ENCODE measurements around the gene YPEL3. TPM values are rescaled to one million over a fixed set of nuclear protein-coding genes. Genes with fewer than 3 reads are reported as not detected.

YPEL3 gene
- total and polyA plus RNA-seq, 4 donors = 56.2 to 208 (median 93.5) TPM

GRCh38 chr16:30078744-30079143 is 17.3 kb downstream of the YPEL3 start:
- peaks cover 4 to 20% (median 8%) of the 10 kb centered on the region in 5 donors for H3K4me1 ChIP-seq (ENCODE audit: control insufficient read depth in 5 of 5, insufficient read depth in 5 of 5, low read length in 5 of 5)
- H3K27me3 ChIP-seq (ENCODE audit: control insufficient read depth in 3 of 3, insufficient read depth in 3 of 3, low read length in 2 of 3) = no peaks in the 10 kb centered on the region
- no peaks in the 10 kb centered on the region for H3K9me3 ChIP-seq (ENCODE audit: control insufficient read depth in 4 of 4, insufficient read depth in 3 of 4, low read length in 3 of 4)
- H3K27ac ChIP-seq (ENCODE audit: low read depth in 1 of 2, low read length in 1 of 2) = no peak overlapping the region
- 93 to 95% methylated on average over 7 of the region's 7 CpGs for WGBS, 2 donors
- TF ChIP-seq, protein P1, sequence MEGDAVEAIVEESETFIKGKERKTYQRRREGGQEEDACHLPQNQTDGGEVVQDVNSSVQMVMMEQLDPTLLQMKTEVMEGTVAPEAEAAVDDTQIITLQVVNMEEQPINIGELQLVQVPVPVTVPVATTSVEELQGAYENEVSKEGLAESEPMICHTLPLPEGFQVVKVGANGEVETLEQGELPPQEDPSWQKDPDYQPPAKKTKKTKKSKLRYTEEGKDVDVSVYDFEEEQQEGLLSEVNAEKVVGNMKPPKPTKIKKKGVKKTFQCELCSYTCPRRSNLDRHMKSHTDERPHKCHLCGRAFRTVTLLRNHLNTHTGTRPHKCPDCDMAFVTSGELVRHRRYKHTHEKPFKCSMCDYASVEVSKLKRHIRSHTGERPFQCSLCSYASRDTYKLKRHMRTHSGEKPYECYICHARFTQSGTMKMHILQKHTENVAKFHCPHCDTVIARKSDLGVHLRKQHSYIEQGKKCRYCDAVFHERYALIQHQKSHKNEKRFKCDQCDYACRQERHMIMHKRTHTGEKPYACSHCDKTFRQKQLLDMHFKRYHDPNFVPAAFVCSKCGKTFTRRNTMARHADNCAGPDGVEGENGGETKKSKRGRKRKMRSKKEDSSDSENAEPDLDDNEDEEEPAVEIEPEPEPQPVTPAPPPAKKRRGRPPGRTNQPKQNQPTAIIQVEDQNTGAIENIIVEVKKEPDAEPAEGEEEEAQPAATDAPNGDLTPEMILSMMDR (IDR thresholded peaks at IDR 0.05; ENCODE audit: control extremely low read depth, extremely low read depth) = no peak
- no peak overlapping the region for H3K4me3 ChIP-seq
- H3K9ac ChIP-seq (ENCODE audit: insufficient read depth in 1 of 2, low read length in 2 of 2) = no peak overlapping the region
- H3K36me3 ChIP-seq (ENCODE audit: control insufficient read depth in 4 of 4, insufficient read depth in 4 of 4, low read length in 4 of 4) = peaks cover 12 to 45% (median 37%) of the 10 kb centered on the region in 4 donors
- ATAC-seq (ENCODE audit: insufficient read depth, low FRiP score) (no peak), DNase-seq (no peak)

GRCh38 chr16:30077656-30078055 is 18.4 kb downstream of the YPEL3 start:
- Histone ChIP-seq H3K27me3 (ENCODE audit: control insufficient read depth in 3 of 3, insufficient read depth in 3 of 3, low read length in 2 of 3) (no peaks in the 10 kb centered on the region), H3K4me1 (ENCODE audit: control insufficient read depth in 5 of 5, insufficient read depth in 5 of 5, low read length in 5 of 5) (peaks cover 4 to 20% (median 8%) of the 10 kb centered on the region in 5 donors), H3K27ac (ENCODE audit: low read depth in 1 of 2, low read length in 1 of 2) (no peak overlapping the region), H3K4me3 (no peak overlapping the region), H3K9me3 (ENCODE audit: control insufficient read depth in 4 of 4, insufficient read depth in 3 of 4, low read length in 3 of 4) (no peaks in the 10 kb centered on the region), H3K9ac (ENCODE audit: insufficient read depth in 1 of 2, low read length in 2 of 2) (no peak overlapping the region), H3K36me3 (ENCODE audit: control insufficient read depth in 4 of 4, insufficient read depth in 4 of 4, low read length in 4 of 4) (peaks cover 7 to 34% (median 30%) of the 10 kb centered on the region in 4 donors)
- 79 to 84% methylated on average over 6 of the region's 6 CpGs for WGBS, 2 donors
- DNase-seq = no peak
- TF ChIP-seq, protein P1 (IDR thresholded peaks at IDR 0.05; ENCODE audit: control extremely low read depth, extremely low read depth) = no peak
- ATAC-seq (ENCODE audit: insufficient read depth, low FRiP score) = no peak

- TF ChIP-seq, protein P1 (IDR thresholded peaks at IDR 0.05; ENCODE audit: control extremely low read depth, extremely low read depth) = no peak
- WGBS, 2 donors = 1% methylated on average over 33 of the region's 33 CpGs
- peaks cover 6 to 35% (median 24%) of the 10 kb centered on the region in 4 donors for H3K36me3 ChIP-seq (ENCODE audit: control insufficient read depth in 4 of 4, insufficient read depth in 4 of 4, low read length in 4 of 4)
- H3K4me1 ChIP-seq (ENCODE audit: control insufficient read depth in 5 of 5, insufficient read depth in 5 of 5, low read length in 5 of 5) = peaks cover 4 to 20% (median 8%) of the 10 kb centered on the region in 5 donors
- no peaks in the 10 kb centered on the region for H3K27me3 ChIP-seq (ENCODE audit: control insufficient read depth in 3 of 3, insufficient read depth in 3 of 3, low read length in 2 of 3)
- H3K4me3 ChIP-seq = peak overlapping the region; percentile 98
- ATAC-seq (ENCODE audit: insufficient read depth, low FRiP score) (peak; percentile 19), DNase-seq (no peak)
- H3K27ac ChIP-seq (ENCODE audit: low read depth in 1 of 2, low read length in 1 of 2) = peak overlapping the region; percentile 78 to 92
- no peaks in the 10 kb centered on the region for H3K9me3 ChIP-seq (ENCODE audit: control insufficient read depth in 4 of 4, insufficient read depth in 3 of 4, low read length in 3 of 4)
- peak overlapping the region; percentile 82 to 90 for H3K9ac ChIP-seq (ENCODE audit: insufficient read depth in 1 of 2, low read length in 2 of 2)
Measured at GRCh38 chr16:30076276-30076791, 19.7 kb downstream of the YPEL3 start.

Data from lung (tissue), 12 donors.